ENCODE results near the gene AADAT.

Gene AADAT

GRCh38 chr4:170030121-170030520 is 59.6 kb downstream of the AADAT start:
- Histone ChIP-seq H3K27ac (no peak overlapping the region), H3K4me1 (ENCODE audit: control insufficient read depth in 1 of 2, insufficient read depth in 1 of 2, low read depth in 1 of 2, low read length in 1 of 2) (peaks cover 12 to 13% of the 10 kb centered on the region in 2 experiments), H3K27me3 (peaks cover 61% of the 10 kb centered on the region), H3K4me3 (ENCODE audit: low read depth in 1 of 2, low read length in 1 of 2) (no peak overlapping the region), H3K36me3 (no peaks in the 10 kb centered on the region), H3K9me3 (no peaks in the 10 kb centered on the region)
- TF ChIP-seq, protein P1, sequence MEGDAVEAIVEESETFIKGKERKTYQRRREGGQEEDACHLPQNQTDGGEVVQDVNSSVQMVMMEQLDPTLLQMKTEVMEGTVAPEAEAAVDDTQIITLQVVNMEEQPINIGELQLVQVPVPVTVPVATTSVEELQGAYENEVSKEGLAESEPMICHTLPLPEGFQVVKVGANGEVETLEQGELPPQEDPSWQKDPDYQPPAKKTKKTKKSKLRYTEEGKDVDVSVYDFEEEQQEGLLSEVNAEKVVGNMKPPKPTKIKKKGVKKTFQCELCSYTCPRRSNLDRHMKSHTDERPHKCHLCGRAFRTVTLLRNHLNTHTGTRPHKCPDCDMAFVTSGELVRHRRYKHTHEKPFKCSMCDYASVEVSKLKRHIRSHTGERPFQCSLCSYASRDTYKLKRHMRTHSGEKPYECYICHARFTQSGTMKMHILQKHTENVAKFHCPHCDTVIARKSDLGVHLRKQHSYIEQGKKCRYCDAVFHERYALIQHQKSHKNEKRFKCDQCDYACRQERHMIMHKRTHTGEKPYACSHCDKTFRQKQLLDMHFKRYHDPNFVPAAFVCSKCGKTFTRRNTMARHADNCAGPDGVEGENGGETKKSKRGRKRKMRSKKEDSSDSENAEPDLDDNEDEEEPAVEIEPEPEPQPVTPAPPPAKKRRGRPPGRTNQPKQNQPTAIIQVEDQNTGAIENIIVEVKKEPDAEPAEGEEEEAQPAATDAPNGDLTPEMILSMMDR (IDR thresholded peaks at IDR 0.05), result no peak

DNA sequence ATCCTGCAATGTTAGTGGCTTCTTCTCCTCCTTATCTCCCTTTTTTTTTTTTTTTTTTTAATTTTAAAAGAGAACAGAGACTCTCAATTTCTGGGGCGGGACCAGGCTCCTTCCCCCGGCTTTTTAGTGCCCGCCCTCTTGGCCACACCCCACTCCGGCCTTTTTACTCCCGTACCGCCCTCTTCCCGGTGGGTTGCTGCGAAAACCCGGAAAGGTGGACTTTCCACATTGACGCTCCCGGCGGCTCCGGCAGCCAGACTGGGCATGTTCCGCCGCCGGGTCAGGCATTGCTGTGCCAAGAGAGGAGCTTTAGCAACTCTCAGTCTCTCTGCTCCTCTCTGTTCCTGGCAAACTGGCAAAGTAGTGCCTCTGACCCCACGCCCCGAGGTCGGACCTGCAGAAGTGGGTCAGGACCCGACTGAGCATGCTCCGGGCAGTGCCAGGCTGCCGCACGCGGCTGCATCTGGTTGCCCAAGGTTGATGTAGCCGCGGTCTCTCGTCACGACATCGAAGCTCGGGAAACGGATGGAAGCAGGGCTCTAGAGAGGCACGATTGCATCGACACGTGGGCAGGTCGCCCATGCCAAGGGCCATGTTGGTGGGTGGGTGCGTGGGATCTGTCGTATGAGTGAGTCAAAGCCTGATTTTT is 62.5 kb downstream of the AADAT start:
- Histone ChIP-seq H3K4me1 (ENCODE audit: control insufficient read depth in 1 of 2, insufficient read depth in 1 of 2, low read depth in 1 of 2, low read length in 1 of 2) (peaks cover 20 to 22% of the 10 kb centered on the region in 2 experiments), H3K27me3 (peaks cover 76% of the 10 kb centered on the region), H3K4me3 (ENCODE audit: low read depth in 1 of 2, low read length in 1 of 2) (peak overlapping the region; percentile 79 to 88), H3K9me3 (no peaks in the 10 kb centered on the region), H3K36me3 (no peaks in the 10 kb centered on the region), H3K27ac (peak overlapping the region; percentile 50)
- TF ChIP-seq, protein P1 (IDR thresholded peaks at IDR 0.05), result no peak

GRCh38 chr4:170026253-170027021 is 63.3 kb downstream of the AADAT start, which contains the start of gene MFAP3L:
Gene MFAP3L (minus strand): TSS chr4:170026395. CDS start chr4:170005877, 20,518 bp downstream.
- Histone ChIP-seq H3K36me3 (no peaks in the 10 kb centered on the region), H3K4me1 (ENCODE audit: control insufficient read depth in 1 of 2, insufficient read depth in 1 of 2, low read depth in 1 of 2, low read length in 1 of 2) (peaks cover 20 to 22% of the 10 kb centered on the region in 2 experiments), H3K9me3 (no peaks in the 10 kb centered on the region), H3K27me3 (peaks cover 68% of the 10 kb centered on the region), H3K27ac (peak within 1 kb of the TSS; percentile 86), H3K4me3 (ENCODE audit: low read depth in 1 of 2, low read length in 1 of 2) (peak within 1 kb of the TSS; percentile 79 to 88)
- TF ChIP-seq, protein P1 (IDR thresholded peaks at IDR 0.05), result peak; percentile 12

- H3K27me3 ChIP-seq, result peaks cover 61% of the 10 kb centered on the region
- peak overlapping the region; percentile 86 for H3K27ac ChIP-seq
- H3K9me3 ChIP-seq, result no peaks in the 10 kb centered on the region
- TF ChIP-seq, protein P1 (IDR thresholded peaks at IDR 0.05), result no peak
- peaks cover 20 to 22% of the 10 kb centered on the region in 2 experiments for H3K4me1 ChIP-seq (ENCODE audit: control insufficient read depth in 1 of 2, insufficient read depth in 1 of 2, low read depth in 1 of 2, low read length in 1 of 2)
- no peaks in the 10 kb centered on the region for H3K36me3 ChIP-seq
- H3K4me3 ChIP-seq (ENCODE audit: low read depth in 1 of 2, low read length in 1 of 2), result peak overlapping the region; percentile 79 to 88
These were observed 64.1 kb downstream of the AADAT start for GRCh38 chr4:170025523-170026252.

- H3K4me1 ChIP-seq (ENCODE audit: control insufficient read depth in 1 of 2, insufficient read depth in 1 of 2, low read depth in 1 of 2, low read length in 1 of 2), result peaks cover 15 to 18% of the 10 kb centered on the region in 2 experiments
- H3K27ac ChIP-seq, result no peak overlapping the region
- no peaks in the 10 kb centered on the region for H3K9me3 ChIP-seq
- H3K4me3 ChIP-seq (ENCODE audit: low read depth in 1 of 2, low read length in 1 of 2), result no peak overlapping the region
- TF ChIP-seq, protein P1 (IDR thresholded peaks at IDR 0.05), result no peak
- H3K27me3 ChIP-seq, result peaks cover 35% of the 10 kb centered on the region
- H3K36me3 ChIP-seq, result no peaks in the 10 kb centered on the region
These were observed 67.5 kb downstream of the AADAT start for GRCh38 chr4:170022211-170022610.

Data from neutrophil (primary cell).